Measurements from ENCODE around the gene CCL25. TPM values are rescaled to one million over a fixed set of nuclear protein-coding genes. Genes with fewer than 3 reads are reported as not detected.
A peak's percentile ranks its signal among the peaks of the same experiment; 100 is the strongest.

The CCL25 gene
- total and polyA plus RNA-seq, 2 of the 13 experiments (the other 11 are each of a cell fraction or from before 2014, with no cell fraction given): not detected

DNA sequence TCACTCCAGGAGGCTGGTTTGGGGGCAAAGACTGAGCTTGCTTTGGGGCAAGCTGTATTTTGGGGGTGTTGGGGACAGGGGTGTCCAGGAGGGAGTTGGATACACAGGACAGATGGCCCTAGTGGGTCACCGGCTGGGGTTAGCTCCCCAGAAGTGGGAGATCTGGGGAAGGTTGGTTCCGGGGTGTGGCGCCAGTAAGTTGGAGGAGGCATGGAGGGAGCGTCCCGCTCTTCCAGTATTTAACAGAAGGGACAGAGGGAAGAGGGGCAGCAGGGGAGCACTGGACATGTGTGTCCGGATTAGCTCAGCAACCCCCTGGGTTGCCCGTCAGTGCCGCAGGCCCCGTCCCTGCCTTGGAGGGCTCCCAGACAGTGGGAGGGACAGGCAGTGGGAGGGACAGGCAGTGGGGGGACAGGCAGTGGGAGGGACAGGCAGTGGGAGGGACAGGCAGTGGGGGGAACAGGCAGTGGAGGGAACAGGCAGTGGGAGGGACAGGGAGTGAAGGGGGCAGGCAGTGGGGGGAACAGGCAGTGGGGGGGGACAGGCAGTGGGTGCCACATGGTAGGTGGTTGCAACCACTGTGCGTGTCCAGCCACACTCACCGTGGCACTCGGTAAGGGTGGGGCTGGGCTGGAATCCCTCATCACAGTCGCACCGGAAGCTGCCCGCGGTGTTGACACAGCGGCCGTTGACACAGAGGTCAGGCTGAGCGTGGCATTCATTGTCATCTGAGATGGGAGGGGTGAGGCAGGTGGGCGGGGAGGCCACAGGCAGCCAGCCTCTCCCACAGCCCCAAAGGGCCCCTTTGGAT is 33.2 kb downstream of the CCL25 start (continued):
- TF ChIP-seq SRSF9 (IDR thresholded peaks at IDR 0.05; ENCODE audit: borderline replicate concordance, insufficient read depth, low read depth, low read length, poor library complexity, severe bottlenecking): no peak
- no peak for TF ChIP-seq ZNF503 (CRISPR knock-in tag; IDR thresholded peaks at IDR 0.05)
- TF ChIP-seq, protein P1, sequence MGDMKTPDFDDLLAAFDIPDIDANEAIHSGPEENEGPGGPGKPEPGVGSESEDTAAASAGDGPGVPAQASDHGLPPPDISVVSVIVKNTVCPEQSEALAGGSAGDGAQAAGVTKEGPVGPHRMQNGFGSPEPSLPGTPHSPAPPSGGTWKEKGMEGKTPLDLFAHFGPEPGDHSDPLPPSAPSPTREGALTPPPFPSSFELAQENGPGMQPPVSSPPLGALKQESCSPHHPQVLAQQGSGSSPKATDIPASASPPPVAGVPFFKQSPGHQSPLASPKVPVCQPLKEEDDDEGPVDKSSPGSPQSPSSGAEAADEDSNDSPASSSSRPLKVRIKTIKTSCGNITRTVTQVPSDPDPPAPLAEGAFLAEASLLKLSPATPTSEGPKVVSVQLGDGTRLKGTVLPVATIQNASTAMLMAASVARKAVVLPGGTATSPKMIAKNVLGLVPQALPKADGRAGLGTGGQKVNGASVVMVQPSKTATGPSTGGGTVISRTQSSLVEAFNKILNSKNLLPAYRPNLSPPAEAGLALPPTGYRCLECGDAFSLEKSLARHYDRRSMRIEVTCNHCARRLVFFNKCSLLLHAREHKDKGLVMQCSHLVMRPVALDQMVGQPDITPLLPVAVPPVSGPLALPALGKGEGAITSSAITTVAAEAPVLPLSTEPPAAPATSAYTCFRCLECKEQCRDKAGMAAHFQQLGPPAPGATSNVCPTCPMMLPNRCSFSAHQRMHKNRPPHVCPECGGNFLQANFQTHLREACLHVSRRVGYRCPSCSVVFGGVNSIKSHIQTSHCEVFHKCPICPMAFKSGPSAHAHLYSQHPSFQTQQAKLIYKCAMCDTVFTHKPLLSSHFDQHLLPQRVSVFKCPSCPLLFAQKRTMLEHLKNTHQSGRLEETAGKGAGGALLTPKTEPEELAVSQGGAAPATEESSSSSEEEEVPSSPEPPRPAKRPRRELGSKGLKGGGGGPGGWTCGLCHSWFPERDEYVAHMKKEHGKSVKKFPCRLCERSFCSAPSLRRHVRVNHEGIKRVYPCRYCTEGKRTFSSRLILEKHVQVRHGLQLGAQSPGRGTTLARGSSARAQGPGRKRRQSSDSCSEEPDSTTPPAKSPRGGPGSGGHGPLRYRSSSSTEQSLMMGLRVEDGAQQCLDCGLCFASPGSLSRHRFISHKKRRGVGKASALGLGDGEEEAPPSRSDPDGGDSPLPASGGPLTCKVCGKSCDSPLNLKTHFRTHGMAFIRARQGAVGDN (CRISPR knock-in tag; IDR thresholded peaks at IDR 0.05): peak; percentile 76
- no peak for TF ChIP-seq ZNF367 (CRISPR knock-in tag; IDR thresholded peaks at IDR 0.05; ENCODE audit: borderline replicate concordance)
- TF ChIP-seq SNAPC5 (CRISPR knock-in tag; IDR thresholded peaks at IDR 0.05; ENCODE audit: borderline replicate concordance): no peak
- TF ChIP-seq ZFX (CRISPR knock-in tag; IDR thresholded peaks at IDR 0.05; ENCODE audit: low read depth): peak; percentile 66
- no peak for TF ChIP-seq MTA3 (CRISPR knock-in tag; IDR thresholded peaks at IDR 0.05)
- TF ChIP-seq PAWR (CRISPR knock-in tag; IDR thresholded peaks at IDR 0.05; ENCODE audit: borderline replicate concordance): no peak
- TF ChIP-seq, protein P2, sequence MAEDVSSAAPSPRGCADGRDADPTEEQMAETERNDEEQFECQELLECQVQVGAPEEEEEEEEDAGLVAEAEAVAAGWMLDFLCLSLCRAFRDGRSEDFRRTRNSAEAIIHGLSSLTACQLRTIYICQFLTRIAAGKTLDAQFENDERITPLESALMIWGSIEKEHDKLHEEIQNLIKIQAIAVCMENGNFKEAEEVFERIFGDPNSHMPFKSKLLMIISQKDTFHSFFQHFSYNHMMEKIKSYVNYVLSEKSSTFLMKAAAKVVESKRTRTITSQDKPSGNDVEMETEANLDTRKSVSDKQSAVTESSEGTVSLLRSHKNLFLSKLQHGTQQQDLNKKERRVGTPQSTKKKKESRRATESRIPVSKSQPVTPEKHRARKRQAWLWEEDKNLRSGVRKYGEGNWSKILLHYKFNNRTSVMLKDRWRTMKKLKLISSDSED (CRISPR knock-in tag; IDR thresholded peaks at IDR 0.05): no peak
- TF ChIP-seq ZMYM4 (CRISPR knock-in tag; IDR thresholded peaks at IDR 0.05): peak; percentile 41; the same call in 1 of the 2 replicates
- no peak for TF ChIP-seq ZNF597 (CRISPR knock-in tag; IDR thresholded peaks at IDR 0.05)
- 0 out of 2 replicates have a peak, but pooled peaks have one; percentile 11 for TF ChIP-seq ZNF761 (CRISPR knock-in tag; conservative IDR thresholded peaks at IDR 0.05)
- TF ChIP-seq ZFP1 (CRISPR knock-in tag; IDR thresholded peaks at IDR 0.05): 0 out of 2 replicates have a peak, but pooled peaks have one; percentile 50
- no peak for TF ChIP-seq SNAPC2 (CRISPR knock-in tag; IDR thresholded peaks at IDR 0.05)
- TF ChIP-seq ZC3H13 (CRISPR knock-in tag; IDR thresholded peaks at IDR 0.05): no peak
- TF ChIP-seq, protein P3, sequence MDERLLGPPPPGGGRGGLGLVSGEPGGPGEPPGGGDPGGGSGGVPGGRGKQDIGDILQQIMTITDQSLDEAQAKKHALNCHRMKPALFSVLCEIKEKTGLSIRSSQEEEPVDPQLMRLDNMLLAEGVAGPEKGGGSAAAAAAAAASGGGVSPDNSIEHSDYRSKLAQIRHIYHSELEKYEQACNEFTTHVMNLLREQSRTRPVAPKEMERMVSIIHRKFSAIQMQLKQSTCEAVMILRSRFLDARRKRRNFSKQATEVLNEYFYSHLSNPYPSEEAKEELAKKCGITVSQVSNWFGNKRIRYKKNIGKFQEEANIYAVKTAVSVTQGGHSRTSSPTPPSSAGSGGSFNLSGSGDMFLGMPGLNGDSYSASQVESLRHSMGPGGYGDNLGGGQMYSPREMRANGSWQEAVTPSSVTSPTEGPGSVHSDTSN (CRISPR knock-in tag; IDR thresholded peaks at IDR 0.05): no peak
- TF ChIP-seq, protein P4, sequence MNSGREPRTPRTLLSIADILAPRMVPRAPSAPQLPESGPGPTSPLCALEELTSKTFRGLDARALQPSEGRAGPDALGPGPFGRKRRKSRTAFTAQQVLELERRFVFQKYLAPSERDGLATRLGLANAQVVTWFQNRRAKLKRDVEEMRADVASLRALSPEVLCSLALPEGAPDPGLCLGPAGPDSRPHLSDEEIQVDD (CRISPR knock-in tag; IDR thresholded peaks at IDR 0.05; ENCODE audit: borderline replicate concordance): no peak
- no peak for TF ChIP-seq ZFP36L1 (CRISPR knock-in tag; IDR thresholded peaks at IDR 0.05)

All from HepG2 (cell line).